Activated CD4-positive, alpha-beta memory T cell treated with anti-CD3 and anti-CD28 coated beads for 36 hours (primary cell): Measurements from ENCODE around the gene ASB7. TPM values are rescaled to one million over a fixed set of nuclear protein-coding genes. Genes with fewer than 3 reads are reported as not detected.
A peak's percentile ranks its signal among the peaks of the same experiment; 100 is the strongest.

Experiments used
- CTCF ChIA-PET: fragments of 350-600 bp; sonication (Branson Sonifier 250); formaldehyde crosslinking; loops from one replicate; lab custom pipeline; 2021; ENCODE audit warnings: antibody characterized with exemption, inconsistent platforms; lab: Charles Lee
- POLR2A ChIA-PET: fragments of 350-600 bp; sonication (Branson Sonifier 250); formaldehyde crosslinking; loops from one replicate; lab custom pipeline; 2021; ENCODE audit warnings: antibody characterized with exemption; lab: Charles Lee
- DNase-seq: peaks from one replicate; pipeline ENCODE4 v3.0.0-alpha.2; 2020
- H3K27ac Mint-ChIP-seq: one replicate; pipeline ENCODE4 v1.8.0; 2021; ENCODE audit warnings: mixed read lengths
- H3K27me3 Mint-ChIP-seq: one replicate; pipeline ENCODE4 v1.8.0; 2021; ENCODE audit warnings: mixed read lengths
- H3K36me3 Mint-ChIP-seq: one replicate; pipeline ENCODE4 v1.8.0; 2021; ENCODE audit warnings: mixed read lengths
- H3K4me1 Mint-ChIP-seq: one replicate; pipeline ENCODE4 v1.8.0; 2021; ENCODE audit warnings: low read depth, mixed read lengths
- H3K4me3 Mint-ChIP-seq: one replicate; pipeline ENCODE4 v1.8.0; 2021; ENCODE audit warnings: mild to moderate bottlenecking, mixed read lengths
- H3K9me3 Mint-ChIP-seq: one replicate; pipeline ENCODE4 v1.8.0; 2021; ENCODE audit warnings: mixed read lengths
- intact Hi-C: fragments of 100-400 bp; cut with micrococcal nuclease; formaldehyde crosslinking; loops from one replicate; pipeline ENCODE4 v1.15.1; 2023
- total RNA-seq, 2 experiments: library from RNA; stranded (reverse); gene quantifications; one replicate each; pipeline ENCODE4 v1.2.3, GENCODE V29; 2021

The ASB7 gene
- total RNA-seq, 2 experiments from 2014 or later, result 19.6 to 21.3 TPM

DNA sequence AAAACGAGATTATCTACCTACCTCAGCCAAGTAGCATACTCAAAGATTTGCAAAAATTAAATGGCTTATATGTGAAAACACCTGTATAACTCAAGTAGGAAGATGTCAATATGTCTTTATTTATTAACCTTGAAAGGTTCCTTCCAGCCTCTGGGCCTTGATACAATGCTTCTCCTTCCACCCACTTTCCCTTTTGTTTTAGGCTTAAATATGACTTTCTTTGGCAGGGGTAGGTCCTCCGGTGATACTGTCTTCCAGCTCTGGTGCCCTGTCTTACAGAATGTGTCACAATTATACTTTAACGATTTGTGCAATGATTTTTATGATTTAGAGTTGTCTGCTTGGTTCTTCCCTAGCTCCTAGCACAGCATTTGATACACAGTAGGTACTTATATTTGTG is 4.5 kb upstream of the ASB7 start:
- Mint-ChIP-seq H3K9me3 (no peaks in the 10 kb centered on the region), H3K4me3 (peak overlapping the region; percentile 76), H3K27ac (no peak overlapping the region), H3K4me1 (peaks cover 63% of the 10 kb centered on the region), H3K36me3 (peaks cover 22% of the 10 kb centered on the region), H3K27me3 (no peaks in the 10 kb centered on the region)
- intact Hi-C loops, result loop anchor here (1.0 to 5.0 kb wide), 3 partner anchors 249 to 1346 kb away; partner anchors contain the start of gene LRRC28
- ChIA-PET POLR2A (no interaction called here), CTCF (interaction anchor here (1.5 to 5.2 kb wide), 5 partner anchors 25 to 410 kb away, joined by 4 to 32 read pairs (median 6); partner anchors contain the start of gene ADAMTS17)
- no peak for DNase-seq

DNA sequence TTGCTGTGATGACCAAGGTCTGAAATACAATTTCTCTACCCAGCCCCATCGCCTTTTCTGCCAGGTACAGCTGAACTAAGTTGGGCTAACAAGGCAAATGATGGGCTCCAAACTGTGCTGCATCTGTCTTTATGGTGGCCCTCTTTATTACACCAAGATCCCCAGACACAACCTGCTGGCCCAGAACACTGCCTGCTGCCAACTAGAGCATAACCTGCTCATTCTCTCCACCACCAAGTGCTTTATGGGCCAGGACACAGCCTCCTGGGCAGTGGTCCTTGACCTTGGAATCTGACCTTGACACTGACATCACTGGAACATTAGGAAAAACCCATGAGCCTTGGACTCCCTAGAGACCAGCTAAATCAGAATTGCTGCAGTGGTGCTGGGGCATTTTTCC is 3.7 kb upstream of the ASB7 start:
- intact Hi-C loops, result loop anchor here (1.0 to 5.0 kb wide), 3 partner anchors 249 to 1346 kb away; partner anchors contain the start of gene LRRC28
- Mint-ChIP-seq H3K27ac (no peak overlapping the region), H3K36me3 (peaks cover 26% of the 10 kb centered on the region), H3K4me1 (peaks cover 64% of the 10 kb centered on the region), H3K9me3 (no peaks in the 10 kb centered on the region), H3K27me3 (no peaks in the 10 kb centered on the region), H3K4me3 (peak overlapping the region; percentile 64)
- CTCF ChIA-PET, result interaction anchor here (0.7 to 5.2 kb wide), 6 partner anchors 26 to 409 kb away, joined by 3 to 32 read pairs (median 6); partner anchors contain the start of gene ADAMTS17
- POLR2A ChIA-PET, result no interaction called here
- DNase-seq, result no peak

DNA sequence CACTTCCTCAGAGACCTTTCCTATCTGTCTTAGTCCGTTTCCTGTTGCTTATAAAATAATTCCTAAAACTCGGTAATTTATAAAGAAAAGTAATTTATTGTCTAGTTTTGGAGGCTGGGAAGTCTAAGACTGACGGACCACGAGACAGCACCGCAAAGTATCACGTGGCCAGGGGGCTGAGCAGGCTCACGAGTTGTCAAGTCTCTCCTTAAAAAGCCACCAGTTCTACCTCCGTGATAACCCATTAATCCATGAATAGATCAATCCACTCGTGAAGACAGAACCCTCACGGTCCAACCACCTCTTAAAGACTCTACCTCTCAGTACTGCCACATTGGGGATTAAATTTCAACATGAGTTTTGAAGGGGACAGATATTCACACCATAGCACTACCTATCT is 1.2 kb upstream of the ASB7 start:
- Mint-ChIP-seq H3K27me3 (no peaks in the 10 kb centered on the region), H3K36me3 (peaks cover 31% of the 10 kb centered on the region), H3K27ac (no peak overlapping the region), H3K4me3 (no peak overlapping the region), H3K9me3 (no peaks in the 10 kb centered on the region), H3K4me1 (peaks cover 66% of the 10 kb centered on the region)
- ChIA-PET POLR2A (no interaction called here), CTCF (interaction anchor here (1.1 to 3.9 kb wide), 2 partner anchors 27 to 251 kb away, joined by 3 to 38 read pairs; no protein-coding TSS in a partner anchor)
- intact Hi-C loops, result loop anchor here (5.0 to 10.0 kb wide), 7 partner anchors 489 to 1954 kb away; partner anchors contain the start of genes IGF1R, LYSMD4, SELENOS and TM2D3
- DNase-seq, result peak; percentile 64

DNA sequence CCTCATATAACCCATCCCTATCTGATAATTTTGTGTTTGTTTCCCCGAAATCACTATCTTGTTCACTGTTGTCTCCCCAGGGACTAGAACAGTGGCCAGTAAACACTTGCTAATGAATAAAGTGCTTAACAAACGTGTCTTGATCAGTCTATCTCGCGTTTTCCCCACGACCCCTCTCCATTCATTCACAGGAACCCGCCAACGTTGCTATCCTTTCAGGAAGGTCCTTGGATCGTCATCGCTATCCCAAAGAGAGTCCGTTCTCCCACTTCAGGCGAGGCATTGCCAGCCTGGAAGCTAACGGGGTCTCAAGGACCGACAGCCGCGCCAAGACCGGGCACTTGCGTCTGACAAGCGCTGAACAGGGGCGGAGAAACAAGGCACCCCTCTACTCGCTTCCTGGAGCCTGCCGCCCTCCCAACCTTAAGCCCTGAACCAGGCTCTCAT is 749 bp upstream of the ASB7 start:
- no peaks in the 10 kb centered on the region for H3K27me3 Mint-ChIP-seq
- H3K27ac Mint-ChIP-seq, result no peak overlapping the region
- intact Hi-C loops, result loop anchor here (1.0 to 10.0 kb wide), 12 partner anchors 29 to 1954 kb away; partner anchors contain the start of genes IGF1R, LYSMD4, SELENOS and SNRPA1
- no peak overlapping the region for H3K4me3 Mint-ChIP-seq
- H3K9me3 Mint-ChIP-seq, result no peaks in the 10 kb centered on the region
- H3K36me3 Mint-ChIP-seq, result peaks cover 33% of the 10 kb centered on the region
- H3K4me1 Mint-ChIP-seq, result peaks cover 66% of the 10 kb centered on the region
- POLR2A ChIA-PET, result interaction anchor here (0.7 kb wide), 1 partner anchor 252 kb away, joined by 4 read pairs; no protein-coding TSS in a partner anchor
- DNase-seq, result no peak
- CTCF ChIA-PET, result interaction anchor here (1.1 to 3.9 kb wide), 4 partner anchors 25 to 259 kb away, joined by 3 to 38 read pairs (median 5); no protein-coding TSS in a partner anchor

DNA sequence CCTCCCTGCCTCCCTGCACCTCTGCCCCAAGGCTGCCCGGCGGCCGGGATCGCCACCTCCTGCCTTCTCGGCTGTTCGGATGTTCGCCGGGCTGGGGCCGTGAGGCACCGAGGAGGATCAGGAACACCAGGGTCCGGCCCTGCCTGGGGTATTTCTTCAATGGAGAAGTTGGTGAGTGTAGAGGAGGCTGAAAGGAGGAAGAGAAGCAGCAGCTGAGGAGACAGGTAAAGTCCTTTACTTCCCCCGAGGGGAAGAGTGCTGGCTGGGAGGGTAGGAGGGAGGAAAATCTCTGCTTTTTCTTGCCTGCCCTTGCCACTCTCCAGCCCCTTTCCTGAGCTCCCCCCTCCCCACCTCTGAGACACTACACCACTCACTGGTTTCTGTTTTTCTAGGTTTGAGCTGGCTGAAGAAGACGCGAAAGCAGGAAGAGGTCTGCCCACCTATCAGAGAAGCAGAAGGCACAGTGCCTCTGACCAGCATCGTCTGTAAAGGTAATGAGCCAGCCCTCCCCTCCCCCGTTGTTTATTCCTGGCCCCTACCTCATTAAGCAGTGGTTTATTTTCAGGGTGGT is 519 bp downstream of the ASB7 start:
- peaks cover 34% of the 10 kb centered on the region for H3K36me3 Mint-ChIP-seq
- ChIA-PET POLR2A (interaction anchor here (0.8 to 1.1 kb wide), 2 partner anchors 12 to 29 kb away, joined by 3 to 4 read pairs; no protein-coding TSS in a partner anchor), CTCF (interaction anchor here (1.1 to 3.9 kb wide), 5 partner anchors 16 to 260 kb away, joined by 3 to 38 read pairs (median 7); no protein-coding TSS in a partner anchor)
- H3K9me3 Mint-ChIP-seq, result no peaks in the 10 kb centered on the region
- intact Hi-C loops, result loop anchor here (1.0 to 10.0 kb wide), 12 partner anchors 30 to 1956 kb away; partner anchors contain the start of genes IGF1R, LYSMD4, SELENOS and SNRPA1
- no peaks in the 10 kb centered on the region for H3K27me3 Mint-ChIP-seq
- no peak overlapping the region for H3K27ac Mint-ChIP-seq
- DNase-seq, result peak; percentile 81
- peaks cover 60% of the 10 kb centered on the region for H3K4me1 Mint-ChIP-seq
- H3K4me3 Mint-ChIP-seq, result no peak overlapping the region

DNA sequence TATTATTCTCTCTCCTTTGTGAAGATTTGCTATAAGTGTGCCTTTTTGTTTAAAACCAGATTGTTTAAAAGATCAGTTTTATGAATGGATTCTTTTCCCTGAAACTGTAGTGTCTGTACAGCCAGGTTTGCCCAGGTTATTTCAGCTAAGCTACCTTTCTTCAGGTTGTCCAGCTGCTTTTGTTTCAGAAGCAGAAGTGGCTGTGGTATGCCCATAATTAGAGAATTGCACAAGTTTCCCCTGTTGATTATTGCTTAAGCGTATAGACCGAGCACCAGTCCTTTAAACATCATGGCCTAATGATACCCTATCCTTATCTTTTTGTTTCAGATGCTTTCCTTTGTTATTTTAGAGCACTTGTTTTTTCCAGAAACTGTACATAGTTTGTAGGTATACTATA is 10.2 kb downstream of the ASB7 start:
- Mint-ChIP-seq H3K27me3 (no peaks in the 10 kb centered on the region), H3K9me3 (no peaks in the 10 kb centered on the region), H3K4me1 (peaks cover 20% of the 10 kb centered on the region), H3K4me3 (no peak overlapping the region), H3K36me3 (peaks cover 44% of the 10 kb centered on the region), H3K27ac (no peak overlapping the region)
- DNase-seq, result no peak
- POLR2A ChIA-PET, result no interaction called here
- CTCF ChIA-PET, result no interaction called here
- intact Hi-C loops, result no loop called here

DNA sequence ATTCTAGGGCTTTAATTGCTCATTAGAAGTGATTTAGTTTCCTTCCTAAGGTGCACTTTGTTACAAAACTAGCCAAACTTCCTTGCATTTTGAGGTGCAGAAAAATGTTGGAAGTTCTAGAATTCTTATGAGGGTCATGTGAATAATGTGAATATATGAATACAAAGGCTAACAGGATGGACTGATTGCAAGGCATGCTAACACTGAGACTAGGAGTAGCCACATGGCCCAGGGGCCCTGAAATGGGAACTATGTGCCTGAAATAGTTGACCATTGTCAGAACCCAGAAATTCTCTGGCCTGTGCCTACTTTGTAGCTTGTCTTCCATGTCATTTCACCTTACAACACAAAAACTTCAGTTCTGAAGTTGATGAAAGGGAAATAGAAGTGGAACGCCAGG is 10.8 kb downstream of the ASB7 start:
- Mint-ChIP-seq H3K27ac (no peak overlapping the region), H3K4me1 (peaks cover 18% of the 10 kb centered on the region), H3K9me3 (no peaks in the 10 kb centered on the region), H3K27me3 (no peaks in the 10 kb centered on the region), H3K4me3 (no peak overlapping the region), H3K36me3 (peaks cover 40% of the 10 kb centered on the region)
- intact Hi-C loops, result no loop called here
- no peak for DNase-seq
- CTCF ChIA-PET, result no interaction called here
- POLR2A ChIA-PET, result no interaction called here

DNA sequence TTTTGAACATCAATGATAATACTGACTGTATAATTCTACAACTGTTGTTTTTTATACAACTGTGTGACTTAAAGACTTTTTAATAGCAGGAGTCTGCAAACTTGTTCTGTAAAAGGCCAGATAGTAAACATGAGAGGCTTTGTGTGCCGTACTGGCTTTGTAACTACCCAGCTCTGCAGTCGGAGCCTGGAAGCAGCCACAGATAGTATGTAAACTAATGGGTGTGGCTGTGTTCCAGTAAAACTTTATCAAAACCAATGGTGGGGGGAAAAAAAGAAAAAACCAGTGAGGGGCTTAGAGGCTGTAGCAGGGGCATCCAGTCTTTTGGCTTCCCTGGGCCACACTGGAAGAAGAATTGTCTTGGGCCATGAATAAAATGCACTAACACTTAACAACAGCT is 11.9 kb downstream of the ASB7 start:
- peaks cover 18% of the 10 kb centered on the region for H3K4me1 Mint-ChIP-seq
- POLR2A ChIA-PET, result no interaction called here
- intact Hi-C loops, result no loop called here
- H3K27me3 Mint-ChIP-seq, result no peaks in the 10 kb centered on the region
- no peaks in the 10 kb centered on the region for H3K9me3 Mint-ChIP-seq
- no peak for DNase-seq
- H3K36me3 Mint-ChIP-seq, result peaks cover 35% of the 10 kb centered on the region
- H3K4me3 Mint-ChIP-seq, result no peak overlapping the region
- no peak overlapping the region for H3K27ac Mint-ChIP-seq
- CTCF ChIA-PET, result interaction anchor here (1.2 to 1.7 kb wide), 2 partner anchors 9 to 393 kb away, joined by 4 read pairs; no protein-coding TSS in a partner anchor

DNA sequence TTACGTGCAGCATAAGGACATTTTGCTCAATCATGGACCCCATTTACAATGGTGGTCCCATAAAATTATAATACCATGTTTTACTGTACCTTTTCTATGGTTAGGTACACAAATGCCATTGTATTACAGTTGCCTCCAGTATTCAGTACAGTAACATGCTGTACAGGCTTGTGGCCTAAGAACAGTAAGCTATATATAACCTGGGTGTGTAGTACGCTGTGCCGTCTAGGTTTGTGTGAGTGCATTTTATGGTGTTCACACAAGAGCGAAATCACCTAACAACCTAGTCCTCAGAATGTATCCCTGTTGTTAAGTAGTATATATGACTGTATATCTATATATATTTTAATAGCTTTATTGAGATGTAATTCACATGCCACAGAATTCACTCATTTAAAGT is 12.5 kb downstream of the ASB7 start:
- no peaks in the 10 kb centered on the region for H3K9me3 Mint-ChIP-seq
- peaks cover 32% of the 10 kb centered on the region for H3K36me3 Mint-ChIP-seq
- DNase-seq, result no peak
- H3K27ac Mint-ChIP-seq, result no peak overlapping the region
- intact Hi-C loops, result no loop called here
- no peak overlapping the region for H3K4me3 Mint-ChIP-seq
- ChIA-PET CTCF (interaction anchor here (0.9 to 1.7 kb wide), 5 partner anchors 10 to 393 kb away, joined by 3 to 4 read pairs (median 3); no protein-coding TSS in a partner anchor), POLR2A (no interaction called here)
- peaks cover 18% of the 10 kb centered on the region for H3K4me1 Mint-ChIP-seq
- no peaks in the 10 kb centered on the region for H3K27me3 Mint-ChIP-seq

DNA sequence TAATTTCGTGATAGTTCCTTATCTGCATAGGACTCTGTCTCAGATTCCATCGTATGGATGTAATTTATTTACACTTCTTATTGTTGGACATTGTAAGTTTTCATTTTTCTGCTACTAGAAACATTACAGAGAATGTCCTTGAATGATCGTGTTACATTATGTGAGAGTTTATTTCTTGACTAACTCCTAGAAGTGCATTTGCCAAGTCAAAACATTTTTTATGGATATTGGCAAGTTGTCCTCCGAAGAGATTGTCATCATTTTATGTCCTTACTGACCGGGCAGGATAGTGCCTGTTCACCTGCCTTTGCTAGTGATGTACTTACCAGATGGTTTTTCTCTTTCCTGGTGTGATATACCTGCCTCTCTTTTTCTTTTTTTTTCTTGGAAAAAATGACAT is 13.4 kb downstream of the ASB7 start:
- H3K4me3 Mint-ChIP-seq, result no peak overlapping the region
- ChIA-PET CTCF (interaction anchor here (1.0 to 1.7 kb wide), 3 partner anchors 257 to 392 kb away, joined by 3 to 4 read pairs (median 3); no protein-coding TSS in a partner anchor), POLR2A (no interaction called here)
- H3K4me1 Mint-ChIP-seq, result peaks cover 18% of the 10 kb centered on the region
- no peaks in the 10 kb centered on the region for H3K9me3 Mint-ChIP-seq
- H3K27me3 Mint-ChIP-seq, result no peaks in the 10 kb centered on the region
- intact Hi-C loops, result no loop called here
- H3K27ac Mint-ChIP-seq, result no peak overlapping the region
- DNase-seq, result no peak
- H3K36me3 Mint-ChIP-seq, result peaks cover 32% of the 10 kb centered on the region

DNA sequence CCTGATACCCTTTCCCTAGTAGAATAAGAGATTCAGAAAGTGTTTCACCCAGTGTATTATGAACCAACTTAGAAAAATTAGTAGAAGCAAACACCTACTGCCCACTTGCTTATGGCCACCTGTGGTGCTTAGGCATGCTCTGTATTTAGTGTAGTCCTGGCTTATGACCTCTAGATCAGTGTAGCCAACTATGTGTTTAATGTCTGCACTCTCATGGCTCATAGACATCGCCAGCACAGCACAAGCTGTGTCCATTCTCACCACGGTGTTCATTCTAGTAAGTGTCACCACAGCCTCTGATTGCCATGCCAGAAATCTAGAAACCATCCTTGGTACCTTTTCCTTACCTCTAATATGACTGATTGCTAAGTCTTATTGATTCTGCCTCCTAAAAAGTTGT is 14.3 kb downstream of the ASB7 start:
- no peak for DNase-seq
- H3K27me3 Mint-ChIP-seq, result no peaks in the 10 kb centered on the region
- POLR2A ChIA-PET, result no interaction called here
- H3K4me1 Mint-ChIP-seq, result peaks cover 18% of the 10 kb centered on the region
- H3K9me3 Mint-ChIP-seq, result no peaks in the 10 kb centered on the region
- no peak overlapping the region for H3K27ac Mint-ChIP-seq
- intact Hi-C loops, result no loop called here
- peaks cover 32% of the 10 kb centered on the region for H3K36me3 Mint-ChIP-seq
- no peak overlapping the region for H3K4me3 Mint-ChIP-seq
- CTCF ChIA-PET, result interaction anchor here (1.5 kb wide), 1 partner anchor 10 kb away, joined by 4 read pairs; no protein-coding TSS in a partner anchor

DNA sequence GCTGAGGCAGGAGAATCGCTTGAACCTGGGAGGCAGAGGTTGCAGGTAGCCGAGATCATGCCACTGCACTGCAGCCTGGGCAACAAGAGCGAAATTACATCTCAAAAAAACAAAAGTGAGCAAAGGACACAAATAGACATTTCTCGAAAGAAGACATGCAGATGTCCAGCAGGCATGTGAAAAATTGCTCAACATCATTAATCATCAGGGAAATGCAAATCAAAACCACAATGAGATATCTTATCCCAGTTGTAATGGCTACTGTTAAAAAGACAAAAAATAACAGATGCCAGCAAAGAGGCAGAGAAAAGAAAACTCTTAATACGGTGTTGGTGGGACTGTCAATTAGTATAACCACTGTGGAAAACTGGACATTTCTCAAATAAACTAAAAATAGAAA is 20.9 kb downstream of the ASB7 start:
- intact Hi-C loops, result no loop called here
- no peaks in the 10 kb centered on the region for H3K9me3 Mint-ChIP-seq
- peaks cover 15% of the 10 kb centered on the region for H3K36me3 Mint-ChIP-seq
- CTCF ChIA-PET, result no interaction called here
- POLR2A ChIA-PET, result no interaction called here
- no peak overlapping the region for H3K27ac Mint-ChIP-seq
- no peak for DNase-seq
- H3K4me3 Mint-ChIP-seq, result no peak overlapping the region
- H3K27me3 Mint-ChIP-seq, result no peaks in the 10 kb centered on the region
- H3K4me1 Mint-ChIP-seq, result peaks cover 7% of the 10 kb centered on the region
